Lower lobe of right lung (tissue), 2 donors: ENCODE data around the gene TOR1A. TPM values are rescaled to one million over a fixed set of nuclear protein-coding genes. Genes with fewer than 3 reads are reported as not detected.

ENCODE experiments used
- ATAC-seq, 2 donors: fragments of 200-7000 bp; cut with Tn5 transposase; one replicate each; pipeline ENCODE4 v1.9.1; 2020 to 2022; ENCODE audit warnings: mild to moderate bottlenecking in 2 of 2, moderate library complexity in 2 of 2
- DNase-seq: peaks from one replicate; pipeline ENCODE4 v3.0.0-alpha.2; 2020
- H3K27ac ChIP-seq: fragments of 200-600 bp; one replicate; pipeline ENCODE4 v1.8.0; 2022
- H3K27me3 ChIP-seq: fragments of 200-600 bp; one replicate; pipeline ENCODE4 v1.8.0; 2022; ENCODE audit warnings: low read depth
- H3K36me3 ChIP-seq: fragments of 200-600 bp; one replicate; pipeline ENCODE4 v1.8.0; 2022; ENCODE audit warnings: mild to moderate bottlenecking
- H3K4me1 ChIP-seq: fragments of 200-600 bp; one replicate; pipeline ENCODE4 v1.8.0; 2022
- H3K4me3 ChIP-seq: fragments of 200-600 bp; one replicate; pipeline ENCODE4 v1.8.0; 2022; ENCODE audit warnings: mild to moderate bottlenecking
- H3K9me3 ChIP-seq: fragments of 200-600 bp; one replicate; pipeline ENCODE4 v1.8.0; 2022
- CTCF ChIP-seq: fragments of 200-600 bp; IDR thresholded peaks from one replicate; pipeline ENCODE4 v1.8.0; 2022; ENCODE audit warnings: antibody characterized with exemption, mild to moderate bottlenecking
- intact Hi-C: fragments of 100-400 bp; cut with DNase I; formaldehyde crosslinking; loops from one replicate; pipeline ENCODE4 v1.11.0; 2022
- total RNA-seq: library from RNA; stranded (reverse); fragmentation: NEBNext Ultra II Directional; extraction: Animal tissue kit (Norgen Biotek cat#: 25700); gene quantifications from one replicate; pipeline ENCODE4 v1.2.1, GENCODE V29; 2021
- donor health status: DM: no; HTN: yes; CAD: no; lungs with severe emphysema.

TOR1A gene
- total RNA-seq, 1 donor from 2014 or later: 34.6 TPM

GRCh38 chr9:129826759-129827158, 2.8 kb upstream of the TOR1A start:
- no peak overlapping the region for H3K27ac ChIP-seq
- H3K4me3 ChIP-seq: no peak overlapping the region
- H3K9me3 ChIP-seq: no peaks in the 10 kb centered on the region
- peaks cover 9% of the 10 kb centered on the region for H3K4me1 ChIP-seq
- no peaks in the 10 kb centered on the region for H3K27me3 ChIP-seq
- DNase-seq: no peak
- TF ChIP-seq CTCF: no peak
- no peak for ATAC-seq
- peaks cover 61% of the 10 kb centered on the region for H3K36me3 ChIP-seq
- intact Hi-C loops: no loop called here

- Histone ChIP-seq H3K27me3 (no peaks in the 10 kb centered on the region), H3K27ac (no peak overlapping the region), H3K4me3 (no peak overlapping the region), H3K36me3 (peaks cover 61% of the 10 kb centered on the region), H3K4me1 (peaks cover 9% of the 10 kb centered on the region), H3K9me3 (no peaks in the 10 kb centered on the region)
- no peak for DNase-seq
- no peak for TF ChIP-seq CTCF
- intact Hi-C loops: no loop called here
- ATAC-seq: no peak
Measured at GRCh38 chr9:129826344-129826743, 2.4 kb upstream of the TOR1A start.

- ATAC-seq: peak; percentile 64 to 72
- TF ChIP-seq CTCF: no peak
- peaks cover 61% of the 10 kb centered on the region for H3K36me3 ChIP-seq
- H3K27me3 ChIP-seq: no peaks in the 10 kb centered on the region
- no peak for DNase-seq
- intact Hi-C loops: no loop called here
- peak overlapping the region; percentile 86 for H3K4me3 ChIP-seq
- H3K27ac ChIP-seq: peak overlapping the region; percentile 81
- H3K4me1 ChIP-seq: peaks cover 9% of the 10 kb centered on the region
- no peaks in the 10 kb centered on the region for H3K9me3 ChIP-seq
Measured at GRCh38 chr9:129823542-129823934, 398 bp downstream of the TOR1A start.

- Histone ChIP-seq H3K4me3 (peak overlapping the region; percentile 86), H3K27ac (peak overlapping the region; percentile 46), H3K27me3 (no peaks in the 10 kb centered on the region), H3K4me1 (peaks cover 9% of the 10 kb centered on the region), H3K9me3 (no peaks in the 10 kb centered on the region), H3K36me3 (peaks cover 61% of the 10 kb centered on the region)
- ATAC-seq: peak; percentile 52 to 56
- peak; percentile 55 for DNase-seq
- TF ChIP-seq CTCF: no peak
- intact Hi-C loops: no loop called here
Measured at GRCh38 chr9:129822898-129823541, 916 bp downstream of the TOR1A start.

- no peaks in the 10 kb centered on the region for H3K4me1 ChIP-seq
- H3K27ac ChIP-seq: no peak overlapping the region
- H3K36me3 ChIP-seq: peaks cover 99% of the 10 kb centered on the region
- no peak overlapping the region for H3K4me3 ChIP-seq
- intact Hi-C loops: no loop called here
- DNase-seq (peak; percentile 72), ATAC-seq (peak; percentile 64 to 66)
- no peaks in the 10 kb centered on the region for H3K9me3 ChIP-seq
- TF ChIP-seq CTCF: no peak
- no peaks in the 10 kb centered on the region for H3K27me3 ChIP-seq
Measured at GRCh38 chr9:129816501-129817435, 7.2 kb downstream of the TOR1A start.
